Sigmoid colon (tissue), 7 donors: ENCODE measurements around the gene PHKG2. TPM values are rescaled to one million over a fixed set of nuclear protein-coding genes. Genes with fewer than 3 reads are reported as not detected.
A peak's percentile ranks its signal among the peaks of the same experiment; 100 is the strongest.

Experiments
- DNase-seq: peaks from one replicate; pipeline ENCODE4 v3.0.0-alpha.2; 2019
- H3K27ac ChIP-seq, 4 donors: fragments of 200-600 bp; sonication (generic); one replicate each; pipeline ENCODE4 v1.5.1; 2016 to 2019; ENCODE audit warnings: mild to moderate bottlenecking in 1 of 4
- H3K27me3 ChIP-seq, 3 donors: fragments of 200-600 bp; sonication (generic); one replicate each; pipeline ENCODE4 v1.5.1; 2019; ENCODE audit warnings: mild to moderate bottlenecking in 1 of 3
- H3K36me3 ChIP-seq, 4 donors: fragments of 200-600 bp; sonication (generic); one replicate each; pipeline ENCODE4 v1.5.1; 2016 to 2019
- H3K4me1 ChIP-seq, 4 donors: fragments of 200-600 bp; sonication (generic); one replicate each; pipeline ENCODE4 v1.5.1; 2017 to 2019
- H3K4me3 ChIP-seq, 4 donors: fragments of 200-600 bp; sonication (generic); one replicate each; pipeline ENCODE4 v1.5.1; 2017 to 2019; ENCODE audit warnings: mild to moderate bottlenecking in 2 of 4, moderate library complexity in 1 of 4
- H3K9me3 ChIP-seq, 4 donors: fragments of 200-600 bp in 3 of 4; sonication (generic) in 3 of 4; one replicate each; pipeline versions ENCODE4 v1.5.1 to v1.6.1; 2013 to 2019
- CTCF ChIP-seq, 4 experiments: fragments of 450-650 bp in 3 of 4; fragments of 200-600 bp in 1 of 4; IDR thresholded peaks; one replicate each; pipeline ENCODE4 v1.5.1; 2016 to 2019; ENCODE audit warnings: antibody characterized with exemption in 4 of 4, mild to moderate bottlenecking in 3 of 4, moderate library complexity in 2 of 4
- EP300 ChIP-seq, 4 donors: sonication (generic); formaldehyde crosslinking; IDR thresholded peaks; one replicate each; pipeline ENCODE4 v1.6.1; 2017; ENCODE audit warnings: antibody characterized with exemption in 4 of 4
- POLR2A ChIP-seq, 2 donors: fragments of 450-650 bp; IDR thresholded peaks; one replicate each; pipeline ENCODE4 v1.6.1; 2016; ENCODE audit warnings: antibody characterized with exemption in 2 of 2, mild to moderate bottlenecking in 2 of 2, moderate library complexity in 2 of 2
- POLR2AphosphoS5 ChIP-seq, 4 donors: sonication (generic); formaldehyde crosslinking; IDR thresholded peaks; one replicate each; pipeline ENCODE4 v1.6.1; 2017; ENCODE audit warnings: antibody characterized with exemption in 4 of 4
- WGBS, 2 donors: extraction: QIAGEN DNeasy Blood & Tissue Kit; methylation state at CpG; one replicate each; pipeline ENCODE4 v1.1.7; 2013; 5-methylcytosine and 5-hydroxymethylcytosine counted together
- intact Hi-C: fragments of 100-400 bp; cut with DNase I; formaldehyde crosslinking; loops from one replicate; pipeline ENCODE4 v1.15.1; 2023
- polyA plus RNA-seq, 3 donors: library from polyadenylated mRNA; stranded (reverse); fragments of 200-250 nt; gene quantifications; one replicate each; pipeline ENCODE4 v1.2.3, GENCODE V29; 2013
- total RNA-seq, 4 donors: library from RNA; depleted of rRNA; stranded (reverse); fragments of >200 nt; gene quantifications; one replicate each; pipeline ENCODE4 v1.1.0, GENCODE V29; 2016
- donor health status: healthy with polysubstance abuse.
- donor health status: Bipolar disorder and iron deficiency.
- donor health status: healthy.

PHKG2 gene
- total and polyA plus RNA-seq, 7 donors: 19.2 to 45.0 (median 23.8) TPM

- Histone ChIP-seq H3K9me3 (no peaks in the 10 kb centered on the region), H3K36me3 (peaks cover 31 to 57% (median 49%) of the 10 kb centered on the region in 4 donors), H3K27ac (no peak overlapping the region), H3K4me3 (no peak overlapping the region), H3K27me3 (no peaks in the 10 kb centered on the region), H3K4me1 (peaks cover 0 to 28% (median 23%) of the 10 kb centered on the region in 4 donors)
- intact Hi-C loops: no loop called here
- DNase-seq: no peak
- TF ChIP-seq EP300 (IDR thresholded peaks at IDR 0.05): no peak
- no peak for TF ChIP-seq POLR2A (IDR thresholded peaks at IDR 0.05)
- no peak for TF ChIP-seq CTCF (IDR thresholded peaks at IDR 0.05)
- TF ChIP-seq POLR2AphosphoS5 (IDR thresholded peaks at IDR 0.05): no peak
- 85 to 90% methylated on average over 14 of the region's 14 CpGs for WGBS, 2 donors
These were observed 25.6 kb downstream of the PHKG2 start for GRCh38 chr16:30773826-30774225.

DNA sequence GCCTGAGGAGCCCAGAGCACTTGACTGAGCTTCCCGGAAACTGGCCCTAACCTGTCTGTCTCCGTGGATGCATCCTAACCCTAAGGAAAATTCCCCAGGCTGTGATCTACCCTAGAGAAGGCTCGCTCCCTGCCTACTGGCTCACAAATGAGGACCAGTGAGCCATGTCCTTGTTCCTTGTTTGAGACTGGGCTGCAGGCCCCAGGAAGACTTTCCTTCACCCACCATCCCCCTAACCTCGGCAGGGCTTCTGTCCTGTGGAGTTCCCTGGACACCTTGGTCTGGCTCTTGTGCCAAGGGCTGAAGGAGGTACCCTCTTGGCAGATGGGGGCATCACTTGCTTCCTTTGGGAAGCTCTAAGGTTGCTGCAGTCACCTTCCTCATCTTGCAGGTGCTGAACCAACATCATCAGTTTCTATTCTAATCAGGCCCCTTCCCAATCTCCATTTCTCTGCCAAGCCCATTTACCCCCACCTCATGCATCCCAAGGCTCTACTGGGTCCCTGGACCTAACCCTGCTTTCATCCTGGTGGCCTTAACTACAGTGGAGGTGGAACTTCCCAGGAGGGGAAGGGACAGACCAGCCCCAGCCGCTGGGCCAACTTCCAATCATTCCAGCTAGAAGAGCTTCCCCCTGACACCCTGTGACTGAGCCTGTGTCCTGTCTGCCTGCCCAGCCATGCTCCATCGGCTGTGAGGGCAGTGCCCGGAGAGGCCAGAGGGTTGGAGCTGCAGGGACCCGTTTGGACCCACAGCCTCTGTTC, 26.3 kb downstream of the PHKG2 start:
- WGBS, 2 donors: 58 to 66% methylated on average over 8 of the region's 8 CpGs
- intact Hi-C loops: no loop called here
- Histone ChIP-seq H3K4me1 (peaks cover 0 to 28% (median 23%) of the 10 kb centered on the region in 4 donors), H3K9me3 (no peaks in the 10 kb centered on the region), H3K36me3 (peaks cover 24 to 49% (median 42%) of the 10 kb centered on the region in 4 donors), H3K27ac (peak overlapping the region; percentile 87 to 91 (median 90)), H3K27me3 (no peaks in the 10 kb centered on the region), H3K4me3 (peak overlapping the region; percentile 59 to 84 (median 67))
- no peak for DNase-seq
- TF ChIP-seq POLR2A (IDR thresholded peaks at IDR 0.05) (no peak), POLR2AphosphoS5 (IDR thresholded peaks at IDR 0.05) (no peak), EP300 (IDR thresholded peaks at IDR 0.05) (no peak), CTCF (IDR thresholded peaks at IDR 0.05) (no peak)

DNA sequence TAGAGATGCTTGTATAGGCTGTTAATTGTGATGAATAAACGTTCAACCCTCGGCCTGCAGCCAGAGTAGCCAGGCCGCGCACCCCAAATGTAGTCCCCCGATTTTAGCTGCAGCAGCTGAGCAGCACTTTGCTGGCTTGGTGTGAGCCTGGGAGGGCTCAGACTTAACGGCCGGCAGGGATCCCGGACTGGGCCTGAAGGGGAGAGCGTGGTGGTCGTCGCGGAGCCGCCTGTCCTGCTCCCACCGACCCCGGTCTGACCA, 26.8 kb downstream of the PHKG2 start:
- Histone ChIP-seq H3K4me1 (peaks cover 0 to 28% (median 23%) of the 10 kb centered on the region in 4 donors), H3K27me3 (no peaks in the 10 kb centered on the region), H3K9me3 (no peaks in the 10 kb centered on the region), H3K4me3 (peak overlapping the region; percentile 59 to 84 (median 67)), H3K27ac (peak overlapping the region; percentile 87 to 91 (median 90)), H3K36me3 (peaks cover 21 to 44% (median 37%) of the 10 kb centered on the region in 4 donors)
- intact Hi-C loops: no loop called here
- no peak for DNase-seq
- TF ChIP-seq EP300 (IDR thresholded peaks at IDR 0.05): no peak
- no peak for TF ChIP-seq POLR2AphosphoS5 (IDR thresholded peaks at IDR 0.05)
- no peak for TF ChIP-seq CTCF (IDR thresholded peaks at IDR 0.05)
- 11 to 16% methylated on average over 15 of the region's 15 CpGs for WGBS, 2 donors

DNA sequence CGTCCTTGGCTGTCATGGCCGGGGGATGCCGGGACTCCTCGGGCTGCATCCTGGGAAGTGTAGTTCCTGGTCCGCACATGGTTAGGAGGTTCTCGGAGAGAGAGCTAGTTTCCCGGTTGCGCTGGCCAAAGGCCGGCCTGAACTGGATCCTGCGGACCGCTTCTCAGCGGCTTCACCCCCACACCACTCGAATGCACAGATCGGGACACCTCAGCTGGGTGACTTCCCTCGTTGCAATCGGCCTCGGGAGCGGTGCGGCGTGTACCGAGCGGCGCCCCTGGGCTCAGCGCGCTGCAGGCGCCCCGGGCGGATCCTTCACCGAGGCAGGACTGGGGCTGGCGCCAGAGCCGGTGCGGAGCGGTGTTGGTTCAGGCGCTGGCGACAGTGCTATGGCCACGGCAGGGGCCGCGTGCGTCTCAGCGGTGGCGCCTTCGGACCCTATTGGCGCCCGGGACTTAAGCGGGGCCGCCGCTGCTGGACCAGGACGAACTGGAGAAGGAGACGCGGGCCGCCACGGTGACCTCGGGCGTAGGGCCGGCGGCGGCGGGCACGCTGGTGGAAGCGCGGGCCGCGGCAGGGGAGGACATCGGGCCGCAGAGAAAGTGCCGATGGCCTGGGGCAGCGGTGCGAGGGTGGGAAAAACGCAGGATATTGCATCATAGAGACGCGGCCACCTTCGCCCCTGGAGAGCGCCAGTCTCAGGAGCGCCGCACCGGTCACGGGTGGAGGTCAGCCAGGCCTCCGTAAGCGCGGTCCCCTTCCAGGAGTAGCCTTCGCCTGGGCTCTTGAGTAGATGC, 27.4 kb downstream of the PHKG2 start:
- Histone ChIP-seq H3K36me3 (peaks cover 16 to 39% (median 32%) of the 10 kb centered on the region in 4 donors), H3K4me3 (peak overlapping the region; percentile 59 to 84 (median 67)), H3K4me1 (peaks cover 0 to 28% (median 23%) of the 10 kb centered on the region in 4 donors), H3K27me3 (no peaks in the 10 kb centered on the region), H3K9me3 (no peaks in the 10 kb centered on the region), H3K27ac (peak overlapping the region; percentile 87 to 91 (median 90))
- WGBS, 2 donors: 0% methylated on average over 81 of the region's 81 CpGs
- intact Hi-C loops: no loop called here
- DNase-seq: peak; percentile 91
- TF ChIP-seq EP300 (IDR thresholded peaks at IDR 0.05) (no peak), POLR2A (IDR thresholded peaks at IDR 0.05) (peak in 1 of 2 donors; percentile 11), CTCF (IDR thresholded peaks at IDR 0.05) (no peak), POLR2AphosphoS5 (IDR thresholded peaks at IDR 0.05) (peak; percentile 50 to 83 (median 76))
